HEK293 (cell line): ENCODE measurements around the gene PLEKHG5.

Experiments used
- SALL2 ChIP-seq: fragments of 450-650 bp; formaldehyde crosslinking; IDR thresholded peaks from 2 replicates; pipeline ENCODE4 v1.5.0; 2017; ENCODE audit warnings: missing biosample characterization, mild to moderate bottlenecking, missing genetic modification characterization, borderline replicate concordance
- ZFP3 ChIP-seq: fragments of 450-650 bp; formaldehyde crosslinking; IDR thresholded peaks from 2 replicates; pipeline ENCODE4 v1.5.1; 2016; ENCODE audit warnings: low read depth, missing biosample characterization, missing genetic modification characterization
- ZNF16 ChIP-seq: fragments of 450-650 bp; formaldehyde crosslinking; IDR thresholded peaks from 2 replicates; pipeline ENCODE4 v1.5.1; 2016; ENCODE audit warnings: low read depth, missing biosample characterization, missing genetic modification characterization
- ZNF23 ChIP-seq: fragments of 450-650 bp; formaldehyde crosslinking; IDR thresholded peaks from 2 replicates; pipeline ENCODE4 v1.5.1; 2016; ENCODE audit warnings: missing biosample characterization, missing genetic modification characterization, borderline replicate concordance
- ZNF239 ChIP-seq: fragments of 450-650 bp; formaldehyde crosslinking; IDR thresholded peaks from 2 replicates; pipeline ENCODE4 v1.5.1; 2016; ENCODE audit warnings: missing biosample characterization, missing genetic modification characterization
- ZNF311 ChIP-seq: fragments of 450-650 bp; formaldehyde crosslinking; IDR thresholded peaks from 2 replicates; pipeline ENCODE4 v1.5.1; 2017; ENCODE audit warnings: missing biosample characterization, missing genetic modification characterization, borderline replicate concordance
- ZNF324 ChIP-seq: fragments of 450-650 bp; formaldehyde crosslinking; IDR thresholded peaks from 2 replicates; pipeline ENCODE4 v1.5.1; 2016; ENCODE audit warnings: missing biosample characterization, missing genetic modification characterization
- ZNF350 ChIP-seq: fragments of 450-650 bp; formaldehyde crosslinking; IDR thresholded peaks from 2 replicates; pipeline ENCODE4 v1.5.0; 2017; ENCODE audit warnings: missing biosample characterization, mild to moderate bottlenecking, missing genetic modification characterization
- ZNF785 ChIP-seq: fragments of 450-650 bp; formaldehyde crosslinking; IDR thresholded peaks from 2 replicates; pipeline ENCODE4 v1.5.1; 2016; ENCODE audit warnings: missing biosample characterization, missing genetic modification characterization
- TF ChIP-seq, protein P1 (sequence below): sonication (generic); formaldehyde crosslinking; IDR thresholded peaks from 2 replicates; pipeline ENCODE4 v1.8.1; 2022; ENCODE audit warnings: mild to moderate bottlenecking, moderate library complexity, missing genetic modification reagents
- TF ChIP-seq, protein P2 (sequence below): fragments of 450-650 bp; formaldehyde crosslinking; IDR thresholded peaks from 2 replicates; pipeline ENCODE4 v1.5.1; 2016; ENCODE audit warnings: missing biosample characterization, missing genetic modification characterization
- TF ChIP-seq, protein P3 (sequence below): fragments of 450-650 bp; formaldehyde crosslinking; IDR thresholded peaks from 2 replicates; pipeline ENCODE4 v1.5.1; 2016; ENCODE audit warnings: missing biosample characterization, missing genetic modification characterization
- TF ChIP-seq, protein P4 (sequence below): fragments of 450-650 bp; formaldehyde crosslinking; IDR thresholded peaks from 2 replicates; pipeline ENCODE4 v1.5.1; 2016; ENCODE audit warnings: missing biosample characterization, missing genetic modification characterization
- TF ChIP-seq, protein P5 (sequence below): fragments of 450-650 bp; formaldehyde crosslinking; IDR thresholded peaks from 2 replicates; pipeline ENCODE4 v1.5.1; 2016; ENCODE audit warnings: missing biosample characterization, missing genetic modification characterization, low read depth

DNA sequence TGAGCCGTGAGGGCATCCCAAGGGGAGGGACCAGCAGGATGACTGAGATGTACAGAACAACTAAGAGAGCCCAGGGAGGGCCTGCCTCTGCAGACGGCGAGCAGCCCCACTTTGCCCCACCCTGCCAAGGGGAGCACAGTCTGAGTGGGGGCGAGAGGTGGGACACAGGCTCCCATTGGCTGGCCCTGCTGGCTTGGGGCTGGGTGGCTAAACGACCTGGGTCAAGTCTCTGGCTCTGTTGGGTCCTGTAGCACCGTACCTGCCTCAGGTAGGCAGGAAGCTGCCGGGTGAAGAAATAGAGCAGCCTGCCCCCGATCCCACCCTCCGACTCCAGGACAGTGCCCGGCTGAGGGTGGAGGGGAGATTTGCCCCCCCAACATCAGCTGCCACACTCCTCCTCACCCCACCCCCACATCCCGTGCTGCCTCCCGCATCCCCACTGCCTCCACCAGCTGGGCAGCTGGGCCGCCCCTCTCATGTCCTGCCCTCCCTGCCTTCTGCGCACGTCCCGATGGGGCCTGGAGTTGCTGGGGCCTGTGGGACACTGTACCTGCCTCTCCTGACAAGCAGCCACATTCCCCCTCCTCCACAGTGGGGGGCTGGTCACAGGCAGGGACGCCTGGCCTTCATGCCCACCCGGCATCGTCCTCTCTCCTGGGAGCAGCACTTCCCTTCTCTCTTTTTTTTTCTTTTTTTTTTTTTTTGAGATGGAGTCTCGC is 12.6 kb upstream of the PLEKHG5 start:
- TF ChIP-seq, protein P1, sequence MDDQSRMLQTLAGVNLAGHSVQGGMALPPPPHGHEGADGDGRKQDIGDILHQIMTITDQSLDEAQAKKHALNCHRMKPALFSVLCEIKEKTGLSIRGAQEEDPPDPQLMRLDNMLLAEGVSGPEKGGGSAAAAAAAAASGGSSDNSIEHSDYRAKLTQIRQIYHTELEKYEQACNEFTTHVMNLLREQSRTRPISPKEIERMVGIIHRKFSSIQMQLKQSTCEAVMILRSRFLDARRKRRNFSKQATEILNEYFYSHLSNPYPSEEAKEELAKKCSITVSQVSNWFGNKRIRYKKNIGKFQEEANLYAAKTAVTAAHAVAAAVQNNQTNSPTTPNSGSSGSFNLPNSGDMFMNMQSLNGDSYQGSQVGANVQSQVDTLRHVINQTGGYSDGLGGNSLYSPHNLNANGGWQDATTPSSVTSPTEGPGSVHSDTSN (CRISPR knock-in tag): no peak
- TF ChIP-seq ZNF23 (tag by site-specific recombination): no peak
- TF ChIP-seq SALL2: no peak
- TF ChIP-seq ZNF350 (tag by site-specific recombination): no peak
- TF ChIP-seq, protein P2, sequence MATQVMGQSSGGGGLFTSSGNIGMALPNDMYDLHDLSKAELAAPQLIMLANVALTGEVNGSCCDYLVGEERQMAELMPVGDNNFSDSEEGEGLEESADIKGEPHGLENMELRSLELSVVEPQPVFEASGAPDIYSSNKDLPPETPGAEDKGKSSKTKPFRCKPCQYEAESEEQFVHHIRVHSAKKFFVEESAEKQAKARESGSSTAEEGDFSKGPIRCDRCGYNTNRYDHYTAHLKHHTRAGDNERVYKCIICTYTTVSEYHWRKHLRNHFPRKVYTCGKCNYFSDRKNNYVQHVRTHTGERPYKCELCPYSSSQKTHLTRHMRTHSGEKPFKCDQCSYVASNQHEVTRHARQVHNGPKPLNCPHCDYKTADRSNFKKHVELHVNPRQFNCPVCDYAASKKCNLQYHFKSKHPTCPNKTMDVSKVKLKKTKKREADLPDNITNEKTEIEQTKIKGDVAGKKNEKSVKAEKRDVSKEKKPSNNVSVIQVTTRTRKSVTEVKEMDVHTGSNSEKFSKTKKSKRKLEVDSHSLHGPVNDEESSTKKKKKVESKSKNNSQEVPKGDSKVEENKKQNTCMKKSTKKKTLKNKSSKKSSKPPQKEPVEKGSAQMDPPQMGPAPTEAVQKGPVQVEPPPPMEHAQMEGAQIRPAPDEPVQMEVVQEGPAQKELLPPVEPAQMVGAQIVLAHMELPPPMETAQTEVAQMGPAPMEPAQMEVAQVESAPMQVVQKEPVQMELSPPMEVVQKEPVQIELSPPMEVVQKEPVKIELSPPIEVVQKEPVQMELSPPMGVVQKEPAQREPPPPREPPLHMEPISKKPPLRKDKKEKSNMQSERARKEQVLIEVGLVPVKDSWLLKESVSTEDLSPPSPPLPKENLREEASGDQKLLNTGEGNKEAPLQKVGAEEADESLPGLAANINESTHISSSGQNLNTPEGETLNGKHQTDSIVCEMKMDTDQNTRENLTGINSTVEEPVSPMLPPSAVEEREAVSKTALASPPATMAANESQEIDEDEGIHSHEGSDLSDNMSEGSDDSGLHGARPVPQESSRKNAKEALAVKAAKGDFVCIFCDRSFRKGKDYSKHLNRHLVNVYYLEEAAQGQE (tag by site-specific recombination): no peak
- no peak for TF ChIP-seq ZNF311 (tag by site-specific recombination)
- no peak for TF ChIP-seq ZNF16
- TF ChIP-seq, protein P3, sequence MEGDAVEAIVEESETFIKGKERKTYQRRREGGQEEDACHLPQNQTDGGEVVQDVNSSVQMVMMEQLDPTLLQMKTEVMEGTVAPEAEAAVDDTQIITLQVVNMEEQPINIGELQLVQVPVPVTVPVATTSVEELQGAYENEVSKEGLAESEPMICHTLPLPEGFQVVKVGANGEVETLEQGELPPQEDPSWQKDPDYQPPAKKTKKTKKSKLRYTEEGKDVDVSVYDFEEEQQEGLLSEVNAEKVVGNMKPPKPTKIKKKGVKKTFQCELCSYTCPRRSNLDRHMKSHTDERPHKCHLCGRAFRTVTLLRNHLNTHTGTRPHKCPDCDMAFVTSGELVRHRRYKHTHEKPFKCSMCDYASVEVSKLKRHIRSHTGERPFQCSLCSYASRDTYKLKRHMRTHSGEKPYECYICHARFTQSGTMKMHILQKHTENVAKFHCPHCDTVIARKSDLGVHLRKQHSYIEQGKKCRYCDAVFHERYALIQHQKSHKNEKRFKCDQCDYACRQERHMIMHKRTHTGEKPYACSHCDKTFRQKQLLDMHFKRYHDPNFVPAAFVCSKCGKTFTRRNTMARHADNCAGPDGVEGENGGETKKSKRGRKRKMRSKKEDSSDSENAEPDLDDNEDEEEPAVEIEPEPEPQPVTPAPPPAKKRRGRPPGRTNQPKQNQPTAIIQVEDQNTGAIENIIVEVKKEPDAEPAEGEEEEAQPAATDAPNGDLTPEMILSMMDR (tag by site-specific recombination): no peak
- no peak for TF ChIP-seq ZNF785 (tag by site-specific recombination)
- TF ChIP-seq, protein P4, sequence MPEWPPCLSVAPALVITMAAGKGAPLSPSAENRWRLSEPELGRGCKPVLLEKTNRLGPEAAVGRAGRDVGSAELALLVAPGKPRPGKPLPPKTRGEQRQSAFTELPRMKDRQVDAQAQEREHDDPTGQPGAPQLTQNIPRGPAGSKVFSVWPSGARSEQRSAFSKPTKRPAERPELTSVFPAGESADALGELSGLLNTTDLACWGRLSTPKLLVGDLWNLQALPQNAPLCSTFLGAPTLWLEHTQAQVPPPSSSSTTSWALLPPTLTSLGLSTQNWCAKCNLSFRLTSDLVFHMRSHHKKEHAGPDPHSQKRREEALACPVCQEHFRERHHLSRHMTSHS (tag by site-specific recombination): no peak
- TF ChIP-seq ZFP3 (tag by site-specific recombination): no peak
- no peak for TF ChIP-seq ZNF324 (tag by site-specific recombination)
- TF ChIP-seq ZNF239: no peak
- TF ChIP-seq, protein P5, sequence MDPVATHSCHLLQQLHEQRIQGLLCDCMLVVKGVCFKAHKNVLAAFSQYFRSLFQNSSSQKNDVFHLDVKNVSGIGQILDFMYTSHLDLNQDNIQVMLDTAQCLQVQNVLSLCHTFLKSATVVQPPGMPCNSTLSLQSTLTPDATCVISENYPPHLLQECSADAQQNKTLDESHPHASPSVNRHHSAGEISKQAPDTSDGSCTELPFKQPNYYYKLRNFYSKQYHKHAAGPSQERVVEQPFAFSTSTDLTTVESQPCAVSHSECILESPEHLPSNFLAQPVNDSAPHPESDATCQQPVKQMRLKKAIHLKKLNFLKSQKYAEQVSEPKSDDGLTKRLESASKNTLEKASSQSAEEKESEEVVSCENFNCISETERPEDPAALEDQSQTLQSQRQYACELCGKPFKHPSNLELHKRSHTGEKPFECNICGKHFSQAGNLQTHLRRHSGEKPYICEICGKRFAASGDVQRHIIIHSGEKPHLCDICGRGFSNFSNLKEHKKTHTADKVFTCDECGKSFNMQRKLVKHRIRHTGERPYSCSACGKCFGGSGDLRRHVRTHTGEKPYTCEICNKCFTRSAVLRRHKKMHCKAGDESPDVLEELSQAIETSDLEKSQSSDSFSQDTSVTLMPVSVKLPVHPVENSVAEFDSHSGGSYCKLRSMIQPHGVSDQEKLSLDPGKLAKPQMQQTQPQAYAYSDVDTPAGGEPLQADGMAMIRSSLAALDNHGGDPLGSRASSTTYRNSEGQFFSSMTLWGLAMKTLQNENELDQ (tag by site-specific recombination): no peak
